HG03442 (cell line): Measurements from ENCODE around the gene TBC1D22A.
"Not testable (repeated sequence)": the region's sequence is repeated elsewhere in the genome, so short reads cannot be mapped to it uniquely, and the experiment has no call there.

ENCODE experiments used
- ATAC-seq: cut with Tn5 transposase; IDR thresholded peaks from one replicate; pipeline ENCODE4 v1.9.1; 2021; ENCODE audit warnings: mild to moderate bottlenecking, moderate library complexity; ENCODE audit not compliant: unreplicated experiment

The TBC1D22A gene

DNA sequence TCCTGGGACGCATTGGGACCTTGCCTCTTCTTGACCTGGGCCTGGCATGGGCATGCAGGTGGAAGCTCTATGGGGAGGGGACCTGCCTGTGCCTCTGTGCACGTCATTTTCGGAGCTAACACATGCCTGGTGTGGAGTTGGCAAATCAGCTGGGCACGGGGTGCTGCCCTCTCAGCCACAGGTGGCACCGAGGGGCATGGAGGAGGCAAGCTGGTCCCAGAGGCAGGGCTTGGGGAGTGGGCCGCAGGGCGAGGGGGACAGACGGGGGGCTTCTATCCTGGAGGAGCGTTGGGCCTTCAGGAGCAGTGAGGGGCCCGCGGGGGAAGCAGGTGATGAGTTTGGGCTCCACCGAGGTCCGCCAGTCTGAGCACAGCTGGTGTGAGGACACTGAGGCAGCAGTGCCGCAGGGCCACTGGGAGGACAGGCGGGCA, 362.0 kb downstream of the TBC1D22A start:
- no peak for ATAC-seq

GRCh38 chr22:47124961-47125360, 362.5 kb downstream of the TBC1D22A start:
- no peak for ATAC-seq

GRCh38 chr22:47125603-47126002, 363.2 kb downstream of the TBC1D22A start:
- ATAC-seq: no peak

DNA sequence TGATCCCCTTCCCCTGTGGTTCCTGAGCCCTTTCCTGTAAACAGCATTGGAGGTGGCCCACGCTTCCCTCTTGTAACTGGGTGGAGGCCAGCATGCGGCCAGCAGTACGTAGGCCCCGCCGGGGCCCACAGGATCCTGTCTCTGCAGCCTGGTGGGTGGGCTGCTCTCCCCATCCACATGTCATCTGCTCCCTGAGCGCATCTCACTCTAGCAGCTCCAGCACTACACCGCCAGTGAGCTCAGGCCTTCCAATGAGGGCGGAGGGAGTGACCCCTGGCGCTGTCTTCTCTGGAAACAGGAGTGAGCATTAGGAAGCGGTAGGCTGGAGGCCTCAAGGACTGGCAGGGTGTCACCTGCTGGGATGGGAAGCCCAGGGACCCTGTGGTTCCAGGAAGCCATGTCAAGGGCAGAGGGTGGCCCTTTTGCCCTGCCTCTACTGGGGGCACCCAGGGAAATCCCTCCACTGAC, 363.9 kb downstream of the TBC1D22A start:
- no peak for ATAC-seq

DNA sequence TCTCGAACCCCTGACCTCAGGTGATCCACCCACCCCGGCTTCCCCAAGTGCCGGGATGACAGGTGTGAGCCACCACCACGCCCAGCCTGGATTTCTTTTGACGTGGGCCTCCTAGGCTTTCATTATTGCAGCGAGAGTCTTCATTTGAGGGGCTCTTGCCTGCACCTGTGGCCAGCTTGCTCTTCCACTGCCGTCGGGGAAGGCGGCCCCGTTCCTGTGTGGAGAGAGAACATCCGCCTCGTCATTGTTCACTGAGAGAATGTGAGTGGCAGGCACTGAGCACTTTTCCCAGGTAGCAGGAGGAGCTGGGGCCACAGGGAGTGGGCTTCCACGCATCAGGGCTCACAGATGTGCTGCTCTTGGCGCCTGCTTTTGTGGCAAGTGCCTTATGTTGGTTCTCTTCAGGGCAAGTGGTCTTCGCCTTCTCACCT, 365.0 kb downstream of the TBC1D22A start:
- no peak for ATAC-seq

DNA sequence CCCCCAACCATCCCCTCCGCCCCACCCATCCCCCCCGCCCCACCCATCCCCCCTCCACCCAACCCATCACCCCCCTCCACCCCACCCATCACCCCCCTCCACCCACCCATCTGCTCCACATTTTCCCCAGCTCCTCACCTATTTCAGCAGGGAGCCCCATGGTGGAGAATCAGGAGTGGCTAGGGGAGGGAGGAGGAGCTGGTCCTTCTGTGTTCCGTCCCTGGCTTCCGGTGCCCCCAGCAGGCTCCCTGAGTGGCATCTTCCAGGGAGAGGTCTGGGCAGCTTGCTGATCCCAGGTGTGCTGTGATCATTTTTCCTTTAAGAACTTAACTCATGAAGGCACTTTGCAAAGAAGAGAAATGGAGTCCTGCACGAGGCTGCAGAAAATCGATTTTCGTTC, 365.8 kb downstream of the TBC1D22A start:
- no peak for ATAC-seq

- ATAC-seq: no peak
These were observed 366.3 kb downstream of the TBC1D22A start for GRCh38 chr22:47128622-47129215.

GRCh38 chr22:47129902-47130635, 367.6 kb downstream of the TBC1D22A start:
- ATAC-seq: no peak

DNA sequence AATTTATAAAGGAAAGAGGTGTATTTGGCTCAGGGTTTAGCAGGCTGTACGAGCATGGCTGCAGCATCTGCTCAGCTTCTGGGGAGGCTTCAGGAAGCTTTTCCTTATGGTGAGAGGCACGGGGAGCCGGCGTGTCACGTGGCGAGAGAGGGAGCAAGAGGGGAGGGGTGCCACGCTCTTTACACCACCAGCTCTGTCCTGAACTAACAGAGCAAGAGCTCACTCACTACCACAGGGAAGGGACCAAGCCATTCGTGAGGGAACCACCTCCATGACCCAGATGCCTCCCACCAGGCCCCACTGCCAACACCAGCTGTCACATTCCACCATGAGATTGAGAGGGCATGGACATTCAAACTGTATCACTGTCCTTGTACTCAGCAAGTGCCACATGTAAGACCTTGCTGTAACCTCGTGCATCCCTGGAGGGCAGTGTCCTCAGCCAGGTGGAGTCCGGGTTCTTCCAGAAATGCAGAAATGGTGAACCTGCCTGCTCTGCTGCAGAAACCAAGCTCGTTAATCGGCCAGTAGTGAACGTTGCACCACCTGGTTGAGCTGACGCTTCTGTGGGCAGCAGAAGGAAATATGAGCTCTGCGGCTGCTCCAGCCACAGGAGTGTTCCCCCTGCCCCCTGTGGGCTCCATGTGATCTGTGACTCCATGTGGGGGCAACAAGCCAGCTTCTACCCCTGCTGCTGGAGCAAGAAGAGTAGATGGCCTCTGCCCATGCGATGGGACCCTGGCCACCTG, 368.6 kb downstream of the TBC1D22A start:
- no peak for ATAC-seq

DNA sequence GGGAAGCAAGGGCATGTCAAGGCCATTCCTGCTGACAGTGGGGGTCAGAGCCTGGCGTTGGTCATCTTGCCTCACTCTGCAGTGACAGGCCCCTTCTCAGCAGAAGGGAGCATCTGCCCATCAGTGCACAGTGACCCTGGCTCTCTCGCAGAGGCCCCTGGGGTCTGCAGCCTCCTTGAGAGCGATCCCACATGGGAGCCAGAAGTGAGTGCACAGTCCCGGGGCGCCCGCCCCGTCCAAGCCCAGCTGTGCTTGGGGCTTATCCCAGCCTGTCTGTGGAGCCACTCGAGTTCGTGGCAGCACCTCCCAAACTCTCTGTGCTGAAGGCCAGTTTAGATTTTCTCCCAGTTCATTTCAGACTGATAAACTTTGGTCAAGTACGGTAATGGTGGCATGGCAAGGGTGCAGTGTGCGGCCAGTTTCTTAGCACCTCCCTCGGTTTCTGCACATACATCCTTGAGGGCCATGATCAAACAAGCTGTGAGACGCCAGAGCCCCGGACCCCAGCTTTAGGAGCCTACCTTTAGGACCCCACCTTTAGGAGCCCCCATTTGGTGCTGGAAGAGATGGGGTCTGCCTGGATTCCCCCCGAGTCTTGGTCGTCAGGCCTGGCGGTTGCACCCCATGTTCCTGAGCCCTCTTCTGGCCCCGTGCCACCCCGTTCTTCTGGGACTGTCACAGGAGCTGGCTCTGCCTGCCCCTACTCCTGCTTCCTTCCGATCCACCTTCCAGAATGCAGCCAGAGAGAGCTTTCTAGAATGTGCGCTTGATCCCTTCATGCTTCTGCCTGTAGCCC, 369.4 kb downstream of the TBC1D22A start:
- no peak for ATAC-seq

GRCh38 chr22:47132428-47132825, 370.0 kb downstream of the TBC1D22A start:
- ATAC-seq: no peak

DNA sequence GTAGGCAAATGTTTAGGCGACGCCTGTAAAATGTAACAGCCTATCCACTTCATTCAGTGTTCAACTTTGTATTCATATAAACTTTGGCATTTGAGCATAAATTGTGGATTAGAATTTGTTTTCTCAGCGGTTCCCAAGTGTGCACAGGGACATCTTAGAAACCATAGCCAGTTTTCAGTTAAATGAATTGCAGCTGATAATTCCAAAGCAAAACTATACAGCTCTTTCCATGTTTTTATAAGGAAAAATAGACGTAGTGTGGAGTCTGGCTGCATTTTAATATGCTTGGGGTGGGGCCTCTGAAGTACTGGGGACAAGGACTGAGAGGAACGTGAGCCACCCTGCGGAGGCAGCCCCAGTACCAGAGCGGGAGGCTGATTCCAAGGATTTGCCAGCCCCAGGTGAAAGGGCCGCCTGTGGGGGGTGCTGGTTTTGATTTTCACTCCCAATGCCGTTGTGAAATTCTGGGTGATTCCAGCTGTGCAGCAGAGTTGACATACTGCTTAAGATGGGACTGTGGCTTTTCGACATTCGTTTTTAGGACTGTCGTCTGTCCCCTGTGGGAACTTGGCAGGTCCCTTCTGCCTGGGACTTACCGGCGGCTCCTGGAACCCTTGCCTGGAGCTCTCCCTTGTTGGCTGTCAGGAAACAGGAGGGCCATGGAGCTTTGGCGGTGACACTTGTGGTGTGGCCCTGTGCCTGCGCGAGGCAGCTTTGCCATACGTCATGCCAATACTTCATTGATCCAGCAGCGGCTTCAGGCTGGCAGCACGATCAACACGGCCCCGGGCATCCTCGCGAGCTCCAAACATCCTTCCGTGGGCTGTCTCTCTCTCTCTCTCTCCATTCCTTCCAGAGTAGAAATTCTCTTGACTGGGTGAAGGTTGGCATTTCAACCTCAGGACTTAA, 370.9 kb downstream of the TBC1D22A start:
- ATAC-seq: no peak

DNA sequence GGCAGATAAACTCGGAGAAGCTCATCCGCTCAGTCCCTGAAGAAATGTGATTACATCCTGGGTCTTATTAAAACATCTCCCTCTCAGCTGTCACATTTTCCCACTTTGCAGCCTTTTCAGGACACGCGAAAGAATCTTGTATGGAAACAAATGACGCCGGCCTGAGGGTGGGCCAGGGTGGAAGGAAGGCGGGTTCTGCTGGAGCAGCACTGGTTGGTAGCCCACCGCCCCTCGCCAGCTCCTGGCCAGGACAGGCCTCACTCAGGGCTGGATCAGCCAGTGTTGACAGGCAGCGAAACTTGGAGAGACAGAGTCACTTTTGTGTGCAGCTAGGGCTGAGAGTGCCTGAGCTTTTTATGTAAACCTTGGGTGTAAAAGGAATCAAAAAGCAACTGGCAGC, 371.8 kb downstream of the TBC1D22A start:
- no peak for ATAC-seq

DNA sequence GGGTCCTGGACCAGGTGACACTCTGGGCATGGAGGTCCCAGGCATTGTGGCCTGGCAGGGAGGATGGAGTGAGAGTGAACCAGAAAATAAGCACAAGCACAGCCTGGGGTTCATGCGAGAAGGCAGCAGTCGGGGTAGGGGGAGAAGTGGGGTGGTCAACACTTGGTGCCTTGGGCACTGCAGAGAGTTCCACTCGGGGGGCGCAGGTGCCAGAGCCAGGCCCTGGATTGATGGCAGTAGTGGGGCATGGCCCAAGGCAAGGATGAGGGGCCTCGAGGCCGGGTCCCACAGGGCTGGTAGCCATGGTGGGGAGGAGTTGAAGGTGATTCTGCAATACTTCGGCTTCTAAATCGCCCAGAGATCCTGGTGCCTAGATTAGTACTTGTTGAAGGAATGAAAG, 372.9 kb downstream of the TBC1D22A start:
- ATAC-seq: no peak

DNA sequence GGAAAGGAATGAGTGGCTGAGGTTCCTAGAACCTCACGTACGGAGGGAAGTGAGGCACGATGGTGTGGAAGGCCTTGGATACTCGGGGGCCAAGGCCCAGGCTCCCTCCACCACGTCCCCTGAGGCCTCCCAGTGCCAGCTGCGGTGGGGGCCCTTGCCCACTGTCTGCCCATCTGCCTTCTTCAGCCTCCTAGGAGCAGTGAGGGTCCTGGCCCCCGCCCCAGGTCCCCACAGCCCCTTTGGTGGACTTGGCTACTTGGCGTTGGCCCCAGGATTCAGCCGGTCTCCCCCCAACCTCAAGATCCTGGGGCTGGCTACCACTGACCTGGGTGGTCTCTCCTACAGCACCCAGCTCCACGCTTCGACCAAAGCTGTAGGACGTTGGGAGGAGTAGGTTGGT, 373.6 kb downstream of the TBC1D22A start:
- no peak for ATAC-seq

DNA sequence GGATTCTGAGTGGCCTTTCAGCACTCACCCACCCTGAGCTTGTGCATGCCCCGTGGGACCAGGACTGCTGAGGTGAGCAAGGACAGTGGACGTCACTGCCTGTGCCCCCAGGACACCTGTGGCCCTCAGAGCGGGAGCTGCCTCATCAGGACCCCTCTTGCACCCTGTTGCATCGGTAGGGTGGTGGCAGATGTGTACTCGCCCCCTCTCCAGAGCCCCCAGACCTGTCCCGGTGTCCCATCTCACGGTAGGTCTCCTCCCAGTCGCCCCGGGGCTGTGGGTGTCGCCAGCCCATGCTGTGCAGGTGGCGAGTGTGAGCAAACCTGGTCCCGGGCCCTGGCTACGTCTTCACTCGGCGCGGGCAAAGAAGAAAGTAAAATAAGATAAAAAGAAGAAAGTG, 374.2 kb downstream of the TBC1D22A start:
- no peak for ATAC-seq

GRCh38 chr22:47139013-47139789, 376.8 kb downstream of the TBC1D22A start:
- ATAC-seq: no peak

- ATAC-seq: no peak
These were observed 377.3 kb downstream of the TBC1D22A start for GRCh38 chr22:47139790-47140119.

- ATAC-seq: not testable (repeated sequence)
These were observed 378.5 kb downstream of the TBC1D22A start for GRCh38 chr22:47140975-47141374.
